Naive thymus-derived CD4-positive, alpha-beta T cell (primary cell): ENCODE data around the gene CALN1. TPM values are rescaled to one million over a fixed set of nuclear protein-coding genes. Genes with fewer than 3 reads are reported as not detected.

Experiments used
- ATAC-seq: fragments of 150-1000 bp; cut with Tn5 transposase; 2 replicates; pipeline ENCODE4 v1.10.0; 2021; ENCODE audit warnings: mild to moderate bottlenecking, moderate library complexity
- CTCF ChIA-PET: fragments of 350-600 bp; sonication (Branson Sonifier 250); formaldehyde crosslinking; loops from one replicate; lab custom pipeline; 2021; ENCODE audit warnings: antibody characterized with exemption; lab: Charles Lee
- POLR2A ChIA-PET: fragments of 350-600 bp; sonication (Branson Sonifier 250); formaldehyde crosslinking; loops from one replicate; lab custom pipeline; 2021; ENCODE audit warnings: antibody characterized with exemption, inconsistent platforms; lab: Charles Lee
- DNase-seq, 9 donors: peaks; one replicate each; pipeline versions ENCODE4 v3.0.0 to v3.0.0-alpha.2; 2020 to 2022; ENCODE audit warnings: mixed read lengths in 1 of 9
- H3K27ac ChIP-seq: one replicate; pipeline ENCODE4 v1.7.0; 2013; ENCODE audit warnings: mild to moderate bottlenecking, low read depth, low read length, moderate library complexity
- H3K27me3 ChIP-seq, 2 donors: one replicate each; pipeline ENCODE4 v1.7.0; 2013; ENCODE audit warnings: low read length in 2 of 2, mild to moderate bottlenecking in 2 of 2, moderate library complexity in 2 of 2; ENCODE audit not compliant: control insufficient read depth in 2 of 2, insufficient read depth in 2 of 2
- H3K36me3 ChIP-seq, 3 experiments: 1 replicate in 2 of 3; 2 replicates in 1 of 3; pipeline ENCODE4 v1.7.0; 2013; ENCODE audit warnings: low read length in 3 of 3, mild to moderate bottlenecking in 3 of 3, moderate library complexity in 1 of 3; ENCODE audit not compliant: insufficient read depth in 3 of 3, control insufficient read depth in 2 of 3
- H3K4me1 ChIP-seq, 2 donors: one replicate each; pipeline ENCODE4 v1.7.0; 2013; ENCODE audit warnings: low read length in 2 of 2, mild to moderate bottlenecking in 2 of 2, moderate library complexity in 1 of 2; ENCODE audit not compliant: control insufficient read depth in 2 of 2, insufficient read depth in 2 of 2
- H3K4me3 ChIP-seq: 2 replicates; pipeline ENCODE4 v1.7.0; 2013; ENCODE audit warnings: mild to moderate bottlenecking, low read length
- H3K9me3 ChIP-seq, 3 experiments: 1 replicate in 2 of 3; 2 replicates in 1 of 3; pipeline ENCODE4 v1.7.0; 2013; ENCODE audit warnings: low read length in 3 of 3; ENCODE audit not compliant: control insufficient read depth in 2 of 3
- H3K27ac Mint-ChIP-seq, 9 donors: one replicate each; pipeline ENCODE4 v1.8.0; 2020 to 2022; ENCODE audit warnings: mixed read lengths in 9 of 9, mild to moderate bottlenecking in 8 of 9, moderate library complexity in 5 of 9, inconsistent platforms in 2 of 9
- H3K27me3 Mint-ChIP-seq, 5 donors: one replicate each; pipeline ENCODE4 v1.8.0; 2021 to 2022; ENCODE audit warnings: mixed read lengths in 5 of 5, mild to moderate bottlenecking in 1 of 5
- H3K36me3 Mint-ChIP-seq, 5 donors: one replicate each; pipeline ENCODE4 v1.8.0; 2020 to 2022; ENCODE audit warnings: mixed read lengths in 5 of 5, mild to moderate bottlenecking in 3 of 5, inconsistent platforms in 1 of 5
- H3K4me1 Mint-ChIP-seq, 7 donors: one replicate each; pipeline ENCODE4 v1.8.0; 2020 to 2022; ENCODE audit warnings: mixed read lengths in 7 of 7, mild to moderate bottlenecking in 3 of 7, inconsistent platforms in 1 of 7
- H3K4me3 Mint-ChIP-seq, 10 donors: one replicate each; pipeline ENCODE4 v1.8.0; 2020 to 2022; ENCODE audit warnings: mild to moderate bottlenecking in 10 of 10, mixed read lengths in 10 of 10, moderate library complexity in 6 of 10, inconsistent platforms in 2 of 10
- H3K9me3 Mint-ChIP-seq, 11 donors: one replicate each; pipeline ENCODE4 v1.8.0; 2020 to 2022; ENCODE audit warnings: mixed read lengths in 11 of 11, mild to moderate bottlenecking in 4 of 11, inconsistent platforms in 1 of 11, moderate library complexity in 1 of 11
- intact Hi-C, 2 donors: fragments of 100-400 bp; cut with micrococcal nuclease; formaldehyde crosslinking; loops; one replicate each; pipeline ENCODE4 v1.15.1; 2023
- polyA plus RNA-seq, 2 donors: library from polyadenylated mRNA; unstranded; fragments of 300-500 nt; fragmentation: Illumina TruSeq; gene quantifications; one replicate each; pipeline ENCODE4 v1.2.3, GENCODE V29; 2021
- total RNA-seq, 6 experiments: library from RNA in 5 of 6; stranded (reverse) in 5 of 6; gene quantifications; 1 replicate in 5 of 6; 2 replicates in 1 of 6; pipeline ENCODE4 v1.2.3 and lab custom pipeline; 2021 to 2026

The CALN1 gene
- total and polyA plus RNA-seq, 7 experiments from 2014 or later: 0.03 to 0.17 TPM; not detected in 5

DNA sequence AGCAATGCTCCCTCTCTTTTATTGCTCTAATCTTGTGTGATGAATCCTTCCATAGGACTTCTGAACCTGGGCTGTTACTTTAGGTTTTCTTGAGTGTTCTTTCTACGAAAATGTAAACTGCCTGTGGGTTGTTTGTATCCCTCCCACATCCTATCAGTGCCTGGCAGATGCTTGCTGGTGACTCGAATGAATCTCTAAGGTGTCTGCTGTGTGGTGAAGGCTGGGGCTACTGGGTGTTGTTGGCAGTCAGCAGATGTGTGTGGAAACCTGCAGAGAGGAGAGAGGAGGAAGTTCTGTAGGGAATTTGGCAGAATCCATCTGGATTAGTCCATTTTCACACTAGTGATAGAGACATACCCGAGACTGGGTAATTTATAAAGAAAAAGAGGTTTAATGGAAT lies 639.4 kb downstream of the CALN1 start:
- Histone ChIP-seq H3K27ac (no peak overlapping the region), H3K27me3 (no peaks in the 10 kb centered on the region), H3K4me3 (no peak overlapping the region), H3K9me3 (no peaks in the 10 kb centered on the region), H3K4me1 (no peaks in the 10 kb centered on the region), H3K36me3 (no peaks in the 10 kb centered on the region)
- peaks cover 0 to 7% (median 3%) of the 10 kb centered on the region in 11 donors for H3K9me3 Mint-ChIP-seq
- ATAC-seq (no peak), DNase-seq (no peak)
- H3K4me1 Mint-ChIP-seq: no peaks in the 10 kb centered on the region
- peaks cover 0 to 4% (median 0%) of the 10 kb centered on the region in 5 donors for H3K27me3 Mint-ChIP-seq
- H3K27ac Mint-ChIP-seq: no peak overlapping the region
- no peaks in the 10 kb centered on the region for H3K36me3 Mint-ChIP-seq
- ChIA-PET POLR2A (no interaction called here), CTCF (no interaction called here)
- intact Hi-C loops: no loop called here
- no peak overlapping the region for H3K4me3 Mint-ChIP-seq

GRCh38 chr7:71770269-71770907 lies 641.8 kb downstream of the CALN1 start:
- Histone ChIP-seq H3K36me3 (no peaks in the 10 kb centered on the region), H3K4me3 (no peak overlapping the region), H3K4me1 (no peaks in the 10 kb centered on the region), H3K27me3 (no peaks in the 10 kb centered on the region), H3K9me3 (no peaks in the 10 kb centered on the region), H3K27ac (no peak overlapping the region)
- Mint-ChIP-seq H3K4me3 (no peak overlapping the region), H3K9me3 (peaks cover 0 to 8% (median 4%) of the 10 kb centered on the region in 11 donors), H3K27me3 (peaks cover 0 to 4% (median 0%) of the 10 kb centered on the region in 5 donors), H3K27ac (no peak overlapping the region), H3K4me1 (no peaks in the 10 kb centered on the region), H3K36me3 (no peaks in the 10 kb centered on the region)
- DNase-seq (no peak), ATAC-seq (no peak)
- intact Hi-C loops: no loop called here
- ChIA-PET CTCF (no interaction called here), POLR2A (no interaction called here)

- H3K27ac Mint-ChIP-seq: no peak overlapping the region
These were observed 642.8 kb downstream of the CALN1 start for GRCh38 chr7:71769326-71769725.

GRCh38 chr7:71768450-71768849 lies 643.7 kb downstream of the CALN1 start:
- no peak for ATAC-seq
- H3K36me3 ChIP-seq: no peaks in the 10 kb centered on the region
- no peaks in the 10 kb centered on the region for H3K4me1 Mint-ChIP-seq
- no peaks in the 10 kb centered on the region for H3K27me3 ChIP-seq
- no peaks in the 10 kb centered on the region for H3K4me1 ChIP-seq
- intact Hi-C loops: no loop called here
- no peak for DNase-seq
- no peak overlapping the region for H3K27ac Mint-ChIP-seq
- ChIA-PET POLR2A (no interaction called here), CTCF (no interaction called here)
- H3K36me3 Mint-ChIP-seq: no peaks in the 10 kb centered on the region
- peaks cover 0 to 4% (median 0%) of the 10 kb centered on the region in 5 donors for H3K27me3 Mint-ChIP-seq
- H3K9me3 ChIP-seq: no peaks in the 10 kb centered on the region
- peaks cover 0 to 17% (median 3%) of the 10 kb centered on the region in 11 donors for H3K9me3 Mint-ChIP-seq
- no peak overlapping the region for H3K4me3 Mint-ChIP-seq
- no peak overlapping the region for H3K27ac ChIP-seq
- H3K4me3 ChIP-seq: no peak overlapping the region

More at GRCh38 chr7:71769326-71769725, 642.8 kb downstream of the CALN1 start:
- Histone ChIP-seq H3K36me3 (no peaks in the 10 kb centered on the region), H3K27ac (no peak overlapping the region), H3K4me1 (no peaks in the 10 kb centered on the region), H3K4me3 (no peak overlapping the region), H3K27me3 (no peaks in the 10 kb centered on the region), H3K9me3 (no peaks in the 10 kb centered on the region)
- DNase-seq (no peak), ATAC-seq (no peak)
- Mint-ChIP-seq H3K9me3 (peaks cover 0 to 9% (median 4%) of the 10 kb centered on the region in 11 donors), H3K4me1 (no peaks in the 10 kb centered on the region), H3K4me3 (no peak overlapping the region), H3K27me3 (peaks cover 0 to 4% (median 0%) of the 10 kb centered on the region in 5 donors), H3K36me3 (no peaks in the 10 kb centered on the region)
- ChIA-PET POLR2A (no interaction called here), CTCF (no interaction called here)
- intact Hi-C loops: no loop called here

DNA sequence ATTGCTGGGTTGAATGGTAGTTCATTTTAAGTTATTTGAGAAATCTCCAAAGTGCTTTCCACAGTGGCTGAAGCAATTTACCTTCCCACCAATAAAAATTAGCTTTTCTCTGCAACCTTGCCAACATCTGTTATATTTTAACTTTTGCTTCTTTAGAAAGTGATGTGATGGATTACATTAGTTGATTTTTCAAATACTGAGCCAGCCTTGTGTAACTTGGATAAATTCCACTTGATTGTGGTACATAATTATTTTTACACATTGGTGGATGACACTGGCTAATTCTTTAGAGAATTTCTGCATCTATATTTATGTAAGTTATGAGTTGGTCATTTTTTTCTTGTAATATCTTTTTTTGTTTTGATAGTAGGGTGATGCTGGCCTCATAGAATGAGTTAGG lies 646.1 kb downstream of the CALN1 start:
- intact Hi-C loops: no loop called here
- ChIA-PET POLR2A (no interaction called here), CTCF (no interaction called here)
- H3K27me3 Mint-ChIP-seq: peaks cover 0 to 4% (median 0%) of the 10 kb centered on the region in 5 donors
- Histone ChIP-seq H3K36me3 (no peaks in the 10 kb centered on the region), H3K4me1 (no peaks in the 10 kb centered on the region), H3K27me3 (no peaks in the 10 kb centered on the region), H3K27ac (no peak overlapping the region), H3K9me3 (peaks cover 0 to 10% (median 0%) of the 10 kb centered on the region in 3 experiments), H3K4me3 (no peak overlapping the region)
- DNase-seq: no peak
- no peak overlapping the region for H3K4me3 Mint-ChIP-seq
- no peaks in the 10 kb centered on the region for H3K36me3 Mint-ChIP-seq
- ATAC-seq: no peak
- H3K27ac Mint-ChIP-seq: no peak overlapping the region
- H3K9me3 Mint-ChIP-seq: peaks cover 3 to 41% (median 13%) of the 10 kb centered on the region in 11 donors
- no peaks in the 10 kb centered on the region for H3K4me1 Mint-ChIP-seq

GRCh38 chr7:71761336-71761735 lies 650.8 kb downstream of the CALN1 start:
- no peaks in the 10 kb centered on the region for H3K27me3 ChIP-seq
- peaks cover 0 to 4% (median 0%) of the 10 kb centered on the region in 5 donors for H3K27me3 Mint-ChIP-seq
- no peaks in the 10 kb centered on the region for H3K36me3 Mint-ChIP-seq
- no peaks in the 10 kb centered on the region for H3K4me1 ChIP-seq
- H3K9me3 ChIP-seq: peaks cover 0 to 10% (median 0%) of the 10 kb centered on the region in 3 experiments
- intact Hi-C loops: no loop called here
- no peak overlapping the region for H3K27ac Mint-ChIP-seq
- H3K27ac ChIP-seq: no peak overlapping the region
- ChIA-PET POLR2A (no interaction called here), CTCF (no interaction called here)
- DNase-seq: no peak
- no peaks in the 10 kb centered on the region for H3K36me3 ChIP-seq
- no peak overlapping the region for H3K4me3 Mint-ChIP-seq
- peaks cover 3 to 62% (median 22%) of the 10 kb centered on the region in 11 donors for H3K9me3 Mint-ChIP-seq
- no peak for ATAC-seq
- no peak overlapping the region for H3K4me3 ChIP-seq
- H3K4me1 Mint-ChIP-seq: no peaks in the 10 kb centered on the region

DNA sequence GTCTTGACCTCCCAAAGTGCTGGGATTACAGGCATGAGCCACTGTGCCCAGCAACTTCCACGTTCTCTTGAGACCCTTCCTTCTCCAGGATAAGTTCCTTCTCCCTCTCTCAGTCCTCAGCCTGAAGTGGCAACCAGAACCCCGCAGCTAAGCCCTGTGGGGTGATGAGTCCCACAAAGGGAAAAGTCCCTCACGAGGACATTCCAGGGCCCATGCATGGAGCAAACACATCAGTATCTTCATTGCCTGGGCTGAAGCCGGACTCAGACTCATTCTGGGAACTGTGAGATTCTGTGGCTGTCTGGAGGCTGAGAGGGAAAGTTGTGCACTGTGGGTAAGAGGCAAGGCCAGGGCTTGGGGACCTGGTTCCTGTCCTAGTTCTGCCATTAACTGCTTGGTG lies 657.3 kb downstream of the CALN1 start:
- Mint-ChIP-seq H3K9me3 (peaks cover 3 to 42% (median 9%) of the 10 kb centered on the region in 11 donors), H3K36me3 (no peaks in the 10 kb centered on the region), H3K4me1 (peaks cover 0 to 6% (median 0%) of the 10 kb centered on the region in 7 donors), H3K4me3 (no peak overlapping the region), H3K27ac (no peak overlapping the region), H3K27me3 (peaks cover 0 to 34% (median 28%) of the 10 kb centered on the region in 5 donors)
- Histone ChIP-seq H3K36me3 (no peaks in the 10 kb centered on the region), H3K4me3 (no peak overlapping the region), H3K4me1 (no peaks in the 10 kb centered on the region), H3K9me3 (no peaks in the 10 kb centered on the region), H3K27me3 (no peaks in the 10 kb centered on the region), H3K27ac (no peak overlapping the region)
- DNase-seq (no peak), ATAC-seq (no peak)
- intact Hi-C loops: loop anchor here in 1 of 2 donors (5.0 kb wide), 1 partner anchor 737 kb away; no protein-coding TSS in a partner anchor
- CTCF ChIA-PET: no interaction called here
- POLR2A ChIA-PET: no interaction called here
